DOHH2 (cell line): Measurements from ENCODE around the gene REXO1.

Source experiments
- EZH2phosphoT487 ChIP-seq: fragments of 200-600 bp; sonication (generic); IDR thresholded peaks from 2 replicates; pipeline ENCODE4 v1.6.1; 2017; ENCODE audit warnings: borderline replicate concordance, mild to moderate bottlenecking, antibody characterized with exemption, low read length, moderate library complexity, mixed read lengths
- TF ChIP-seq, protein P1 (sequence below): fragments of 200-600 bp; sonication (generic); IDR thresholded peaks from one replicate; pipeline ENCODE4 v1.5.1; 2014; ENCODE audit warnings: antibody characterized with exemption, mild to moderate bottlenecking, low read depth, low read length; ENCODE audit not compliant: poor library complexity, severe bottlenecking

GRCh38 chr19:1873524-1874473 lies 25.5 kb upstream of the REXO1 start:
- TF ChIP-seq, protein P1, sequence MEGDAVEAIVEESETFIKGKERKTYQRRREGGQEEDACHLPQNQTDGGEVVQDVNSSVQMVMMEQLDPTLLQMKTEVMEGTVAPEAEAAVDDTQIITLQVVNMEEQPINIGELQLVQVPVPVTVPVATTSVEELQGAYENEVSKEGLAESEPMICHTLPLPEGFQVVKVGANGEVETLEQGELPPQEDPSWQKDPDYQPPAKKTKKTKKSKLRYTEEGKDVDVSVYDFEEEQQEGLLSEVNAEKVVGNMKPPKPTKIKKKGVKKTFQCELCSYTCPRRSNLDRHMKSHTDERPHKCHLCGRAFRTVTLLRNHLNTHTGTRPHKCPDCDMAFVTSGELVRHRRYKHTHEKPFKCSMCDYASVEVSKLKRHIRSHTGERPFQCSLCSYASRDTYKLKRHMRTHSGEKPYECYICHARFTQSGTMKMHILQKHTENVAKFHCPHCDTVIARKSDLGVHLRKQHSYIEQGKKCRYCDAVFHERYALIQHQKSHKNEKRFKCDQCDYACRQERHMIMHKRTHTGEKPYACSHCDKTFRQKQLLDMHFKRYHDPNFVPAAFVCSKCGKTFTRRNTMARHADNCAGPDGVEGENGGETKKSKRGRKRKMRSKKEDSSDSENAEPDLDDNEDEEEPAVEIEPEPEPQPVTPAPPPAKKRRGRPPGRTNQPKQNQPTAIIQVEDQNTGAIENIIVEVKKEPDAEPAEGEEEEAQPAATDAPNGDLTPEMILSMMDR: no peak
- no peak for TF ChIP-seq EZH2phosphoT487
